GM04504 (cell line): Measurements from ENCODE around the gene XXYLT1.
"Not testable (repeated sequence)": the region's sequence is repeated elsewhere in the genome, so short reads cannot be mapped to it uniquely, and the experiment has no call there.

Experiments
- DNase-seq: peaks from one replicate; pipeline ENCODE4 v3.0.0-alpha.2; 2012; ENCODE audit warnings: low read depth

XXYLT1 gene

GRCh38 chr3:195096484-195097330 lies 174.3 kb downstream of the XXYLT1 start:
- no peak for DNase-seq

GRCh38 chr3:195096053-195096452 lies 174.9 kb downstream of the XXYLT1 start:
- no peak for DNase-seq

- no peak for DNase-seq
Measured at GRCh38 chr3:195095704-195096036, 175.3 kb downstream of the XXYLT1 start.

GRCh38 chr3:195095035-195095703 lies 175.8 kb downstream of the XXYLT1 start:
- no peak for DNase-seq

GRCh38 chr3:195094191-195094921 lies 176.6 kb downstream of the XXYLT1 start:
- no peak for DNase-seq

- DNase-seq, result no peak
Measured at GRCh38 chr3:195093731-195094130, 177.2 kb downstream of the XXYLT1 start.

- not testable (repeated sequence) for DNase-seq
Measured at GRCh38 chr3:195087840-195088601, 182.9 kb downstream of the XXYLT1 start.

GRCh38 chr3:195087328-195087727 lies 183.6 kb downstream of the XXYLT1 start:
- no peak for DNase-seq

- no peak for DNase-seq
Measured at GRCh38 chr3:195086885-195087284, 184.1 kb downstream of the XXYLT1 start.

- DNase-seq, result no peak
Measured at GRCh38 chr3:195086341-195086740, 184.6 kb downstream of the XXYLT1 start.

- no peak for DNase-seq
Measured at GRCh38 chr3:195085356-195086130, 185.4 kb downstream of the XXYLT1 start.

GRCh38 chr3:195084746-195085145 lies 186.2 kb downstream of the XXYLT1 start:
- no peak for DNase-seq

- DNase-seq, result no peak
Measured at GRCh38 chr3:195083659-195084058, 187.3 kb downstream of the XXYLT1 start.

- DNase-seq, result no peak
Measured at GRCh38 chr3:195082811-195083210, 188.1 kb downstream of the XXYLT1 start.

GRCh38 chr3:195081242-195081963 lies 189.6 kb downstream of the XXYLT1 start:
- DNase-seq, result no peak

GRCh38 chr3:195080571-195081151 lies 190.3 kb downstream of the XXYLT1 start:
- no peak for DNase-seq

GRCh38 chr3:195080125-195080524 lies 190.8 kb downstream of the XXYLT1 start:
- DNase-seq, result no peak

- no peak for DNase-seq
Measured at GRCh38 chr3:195079636-195080035, 191.3 kb downstream of the XXYLT1 start.

GRCh38 chr3:195078891-195079440 lies 192.0 kb downstream of the XXYLT1 start:
- no peak for DNase-seq
